MM.1S (cell line): ENCODE data around the gene SPI1.

Experiments
- DNase-seq: peaks from one replicate; pipeline ENCODE4 v3.0.0-alpha.2; 2015
- H2AFZ ChIP-seq: fragments of 300-600 bp; sonication (generic); 2 replicates; pipeline ENCODE4 v1.6.0; 2016; ENCODE audit warnings: antibody characterized with exemption, low read length
- H3F3A ChIP-seq: fragments of 300-600 bp; sonication (generic); 2 replicates; pipeline ENCODE4 v1.6.1; 2016; ENCODE audit warnings: mild to moderate bottlenecking, antibody characterized with exemption, low read length, moderate library complexity, mixed read lengths; ENCODE audit not compliant: insufficient read depth
- H3K27ac ChIP-seq: fragments of 300-600 bp; sonication (generic); 2 replicates; pipeline ENCODE4 v1.5.1; 2016; ENCODE audit warnings: mild to moderate bottlenecking, low read length
- H3K27me3 ChIP-seq: fragments of 300-600 bp; sonication (generic); replicated peaks from 2 replicates; pipeline ENCODE4 v1.6.0; 2016; ENCODE audit warnings: low read length; ENCODE audit not compliant: insufficient read depth
- H3K36me3 ChIP-seq: fragments of 300-600 bp; sonication (generic); replicated peaks from 2 replicates; pipeline ENCODE4 v1.6.1; 2016; ENCODE audit warnings: mild to moderate bottlenecking, low read length, mixed read lengths; ENCODE audit not compliant: insufficient read depth
- H3K4me1 ChIP-seq: fragments of 300-600 bp; sonication (generic); 2 replicates; pipeline ENCODE4 v1.6.1; 2016; ENCODE audit warnings: low read length, mixed read lengths
- H3K4me2 ChIP-seq: fragments of 300-600 bp; sonication (generic); 2 replicates; pipeline ENCODE4 v1.6.0; 2016; ENCODE audit warnings: low read depth, low read length
- H3K4me3 ChIP-seq: fragments of 300-600 bp; sonication (generic); 2 replicates; pipeline ENCODE4 v1.5.1; 2016; ENCODE audit warnings: low read length, mixed read lengths
- H3K79me2 ChIP-seq: fragments of 300-600 bp; sonication (generic); 2 replicates; pipeline ENCODE4 v1.6.1; 2016; ENCODE audit warnings: mixed run types, low read length, mixed read lengths
- H3K9ac ChIP-seq: fragments of 300-600 bp; sonication (generic); 2 replicates; pipeline ENCODE4 v1.6.1; 2016; ENCODE audit warnings: low read length, mixed read lengths
- H3K9me2 ChIP-seq: fragments of 300-600 bp; sonication (generic); replicated peaks from 2 replicates; pipeline ENCODE4 v1.6.1; 2016; ENCODE audit warnings: mild to moderate bottlenecking, low read length, mixed read lengths; ENCODE audit not compliant: insufficient read depth
- H3K9me3 ChIP-seq: fragments of 300-600 bp; sonication (generic); replicated peaks from 2 replicates; pipeline ENCODE4 v1.6.1; 2016; ENCODE audit warnings: mild to moderate bottlenecking, low read length, mixed read lengths; ENCODE audit not compliant: insufficient read depth
- H4K20me1 ChIP-seq: fragments of 300-600 bp; sonication (generic); 2 replicates; pipeline ENCODE4 v1.6.1; 2016; ENCODE audit warnings: mild to moderate bottlenecking, low read length, moderate library complexity, mixed read lengths; ENCODE audit not compliant: insufficient read depth
- CTCF ChIP-seq: fragments of 300-600 bp; sonication (generic); IDR thresholded peaks from 2 replicates; pipeline ENCODE4 v1.5.1; 2016; ENCODE audit warnings: antibody characterized with exemption, low read length, mixed read lengths
- EZH2 ChIP-seq: fragments of 300-600 bp; sonication (generic); optimal IDR thresholded peaks from 2 replicates; pipeline ENCODE3; 2017; ENCODE audit warnings: low read depth, mild to moderate bottlenecking, antibody characterized with exemption, low read length, mixed read lengths
- EZH2phosphoT487 ChIP-seq: fragments of 300-600 bp; sonication (generic); IDR thresholded peaks from 2 replicates; pipeline ENCODE4 v1.6.1; 2018; ENCODE audit warnings: antibody characterized with exemption, low read length

The SPI1 gene

DNA sequence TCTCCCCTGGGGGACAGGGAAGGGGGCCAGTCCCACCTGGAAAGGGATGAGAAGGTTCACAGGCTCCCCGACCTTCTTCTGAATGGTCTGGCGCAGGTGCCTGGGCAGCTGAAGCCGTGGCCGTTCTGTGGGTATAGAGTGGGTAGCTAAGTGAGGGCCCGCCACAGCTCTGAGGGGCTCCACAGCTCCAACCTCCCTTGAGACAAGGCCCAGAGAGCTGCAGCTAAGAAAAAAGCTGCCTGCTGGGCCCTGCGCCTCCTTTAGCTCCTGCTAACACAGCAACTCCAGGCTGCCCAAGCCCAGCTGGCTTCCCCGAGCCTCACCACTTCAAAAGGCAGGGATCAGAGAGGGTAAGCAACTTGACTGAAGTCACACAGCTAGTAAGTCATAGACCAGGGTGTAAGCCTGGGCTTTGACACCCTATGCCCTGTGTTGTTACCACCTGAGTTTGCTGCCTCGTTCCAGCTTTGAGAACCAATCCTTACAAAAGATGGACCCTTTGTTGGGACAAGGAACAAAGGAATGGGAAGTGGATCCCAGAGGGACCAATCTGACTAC lies 44.4 kb downstream of the SPI1 start:
- Histone ChIP-seq H3K36me3 (no peaks in the 10 kb centered on the region), H3K27me3 (no peaks in the 10 kb centered on the region)

DNA sequence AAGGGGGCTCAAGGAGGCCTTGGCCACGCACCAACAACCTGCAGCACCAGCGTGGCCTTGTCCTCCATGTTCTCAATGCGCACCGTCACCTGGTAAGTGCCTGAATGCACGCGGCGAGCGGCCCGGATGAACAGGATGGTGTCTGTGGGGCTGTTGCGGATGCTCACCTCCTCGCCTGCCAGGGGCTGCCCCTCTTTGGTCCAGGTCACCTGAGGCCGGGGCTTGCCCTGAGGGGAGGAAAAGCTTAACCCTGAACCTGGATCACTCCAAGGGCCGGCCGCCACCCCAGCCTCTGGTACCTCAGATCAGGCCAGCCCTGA lies 44.9 kb downstream of the SPI1 start:
- H4K20me1 ChIP-seq = no peaks in the 10 kb centered on the region
- H3K9me3 ChIP-seq = no peaks in the 10 kb centered on the region
- DNase-seq = no peak
- no peak overlapping the region for H3K4me2 ChIP-seq
- H3K27ac ChIP-seq = no peak overlapping the region
- no peaks in the 10 kb centered on the region for H3K79me2 ChIP-seq
- no peak for TF ChIP-seq EZH2
- TF ChIP-seq EZH2phosphoT487 = no peak
- TF ChIP-seq CTCF = no peak
- no peaks in the 10 kb centered on the region for H3K9me2 ChIP-seq
- H3K4me1 ChIP-seq = no peaks in the 10 kb centered on the region
- no peaks in the 10 kb centered on the region for H3K36me3 ChIP-seq
- H3K27me3 ChIP-seq = no peaks in the 10 kb centered on the region
- no peak overlapping the region for H3K4me3 ChIP-seq
- H2AFZ ChIP-seq = no peak overlapping the region
- H3K9ac ChIP-seq = no peak overlapping the region
- no peaks in the 10 kb centered on the region for H3F3A ChIP-seq

More for the DNA sequence above, 44.4 kb downstream of the SPI1 start:
- Histone ChIP-seq H3K9me3 (no peaks in the 10 kb centered on the region), H3K9ac (no peak overlapping the region), H3K4me3 (no peak overlapping the region), H3K79me2 (no peaks in the 10 kb centered on the region), H3K9me2 (no peaks in the 10 kb centered on the region), H4K20me1 (no peaks in the 10 kb centered on the region), H3K4me1 (no peaks in the 10 kb centered on the region), H2AFZ (no peak overlapping the region), H3K27ac (no peak overlapping the region), H3F3A (no peaks in the 10 kb centered on the region), H3K4me2 (no peak overlapping the region)
- no peak for DNase-seq
- TF ChIP-seq EZH2phosphoT487 = no peak
- no peak for TF ChIP-seq EZH2
- no peak for TF ChIP-seq CTCF

GRCh38 chr11:47332791-47333525 lies 45.4 kb downstream of the SPI1 start:
- H2AFZ ChIP-seq = no peak overlapping the region
- TF ChIP-seq EZH2phosphoT487 = no peak
- TF ChIP-seq CTCF = no peak
- no peak for TF ChIP-seq EZH2
- H3K79me2 ChIP-seq = no peaks in the 10 kb centered on the region

More at GRCh38 chr11:47332791-47333525, 45.4 kb downstream of the SPI1 start:
- Histone ChIP-seq H3K27ac (no peak overlapping the region), H3K36me3 (no peaks in the 10 kb centered on the region), H4K20me1 (no peaks in the 10 kb centered on the region), H3K9ac (no peak overlapping the region), H3F3A (no peaks in the 10 kb centered on the region), H3K4me2 (no peak overlapping the region), H3K27me3 (no peaks in the 10 kb centered on the region), H3K4me1 (no peaks in the 10 kb centered on the region), H3K9me2 (no peaks in the 10 kb centered on the region), H3K4me3 (no peak overlapping the region), H3K9me3 (no peaks in the 10 kb centered on the region)
- no peak for DNase-seq
